ENCODE measurements around the gene DDX56. TPM values are rescaled to one million over a fixed set of nuclear protein-coding genes. Genes with fewer than 3 reads are reported as not detected.

The DDX56 gene
- total and polyA plus RNA-seq, 9 of the 15 experiments (the other 6 are each of a cell fraction or from before 2014, with no cell fraction given): 33.0 to 145 (median 102) TPM

DNA sequence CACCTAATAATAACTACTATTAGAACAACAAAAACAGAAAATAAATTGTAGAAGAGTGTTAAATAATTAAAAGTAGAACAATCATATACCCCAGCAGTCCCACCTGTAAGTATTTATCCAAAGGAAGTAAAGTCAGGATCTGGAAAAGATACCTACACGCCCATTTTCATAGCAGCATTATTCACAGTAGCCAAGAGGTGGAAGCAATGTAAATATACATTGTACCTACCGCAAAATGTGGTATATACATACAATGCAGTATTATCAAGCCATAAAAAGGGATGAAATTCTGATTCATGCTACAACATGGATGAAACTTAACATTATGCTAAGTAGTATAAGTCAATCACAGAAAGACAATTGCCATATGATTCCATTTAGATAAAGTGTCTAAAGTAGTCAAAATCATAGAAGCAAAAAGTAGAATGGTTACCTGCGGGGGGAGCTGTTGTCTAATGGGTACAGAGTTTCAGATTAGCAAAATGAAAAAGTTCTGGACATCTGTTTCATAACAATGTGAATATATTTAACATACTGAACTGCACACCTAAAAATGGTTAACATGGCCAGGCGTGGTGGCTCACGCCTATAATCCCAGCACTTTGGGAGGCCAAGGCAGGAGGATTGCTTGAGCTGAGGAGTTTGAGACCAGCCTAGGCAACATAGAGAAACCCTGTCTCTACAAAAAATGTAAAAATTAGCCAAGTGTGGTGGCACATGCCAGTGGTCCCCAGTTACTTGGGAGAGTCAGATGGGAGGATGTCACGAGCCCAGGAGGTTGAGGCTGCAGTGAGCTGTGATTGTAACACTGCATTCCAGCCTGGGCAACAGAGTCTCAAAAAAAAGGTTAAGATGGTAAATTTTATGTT, 14.4 kb upstream of the DDX56 start:
- FAIRE-seq (peak; percentile 37), ATAC-seq (peak; percentile 83), DNase-seq (ENCODE audit: extremely low read depth in 1 of 4, low spot score in 3 of 4) (peak in 1 of 4 experiments; percentile 71)
- POLR2A ChIA-PET: interaction anchor here (0.6 to 0.9 kb wide), 3 partner anchors 13 to 300 kb away, joined by 3 read pairs; partner anchors contain the start of gene H2AZ2
- no peak overlapping the region for H3K27ac ChIP-seq (ENCODE audit: extremely low read depth, low read depth, low read length)
- WGBS (ENCODE audit: insufficient coverage, low coverage, missing lambda C conversion rate): 7% methylated on average over 6 of the region's 6 CpGs
- H3K27me3 ChIP-seq (ENCODE audit: control insufficient read depth in 2 of 2, insufficient read depth in 2 of 2, low read length in 2 of 2): no peaks in the 10 kb centered on the region
- intact Hi-C loops (cut with micrococcal nuclease) (loop anchor here (1.0 to 5.0 kb wide), 6 partner anchors 49 to 548 kb away; no protein-coding TSS in a partner anchor), in situ Hi-C loops (cut with MboI) (no loop called here)
- H2AFZ ChIP-seq (ENCODE audit: low read depth, low read length): 0 out of 2 replicates have a peak overlapping the region, but pooled peaks have one; percentile 29
- no peak overlapping the region for H3K4me3 ChIP-seq
- no TSS peak for BruUV-seq (replicated peaks)
- no peak overlapping the region for H3K4me2 ChIP-seq (ENCODE audit: insufficient read depth, low read length)
- CTCF ChIA-PET (ENCODE audit: low intra/inter-chr PET ratio): interaction anchor here (0.8 to 2.4 kb wide), 4 partner anchors 260 to 548 kb away, joined by 3 to 17 read pairs (median 8); partner anchors contain the start of gene H2AZ2
- H3K36me3 ChIP-seq (ENCODE audit: control insufficient read depth, insufficient read depth, low read length): no peaks in the 10 kb centered on the region
- no peak overlapping the region for H3K9ac ChIP-seq (ENCODE audit: insufficient read depth in 1 of 2, low read depth in 2 of 2, low read length in 2 of 2)
- no peaks in the 10 kb centered on the region for H3K9me3 ChIP-seq (replicated peaks; ENCODE audit: control insufficient read depth, insufficient read depth, low read depth, low read length)
- peaks cover 1% of the 10 kb centered on the region in 2 experiments; a peak in 4 of 5 replicates for H3K4me1 ChIP-seq (replicated peaks in 1 of 2; ENCODE audit: control insufficient read depth in 2 of 2, insufficient read depth in 2 of 2, low read length in 2 of 2)
- no peaks in the 10 kb centered on the region for H3K9me1 ChIP-seq (ENCODE audit: control insufficient read depth, insufficient read depth, low read length)
- no peaks in the 10 kb centered on the region for H4K20me1 ChIP-seq (replicated peaks; ENCODE audit: control insufficient read depth, insufficient read depth, low read length)
- no peaks in the 10 kb centered on the region for H3K79me2 ChIP-seq (ENCODE audit: control insufficient read depth, insufficient read depth, low read length)
- TF ChIP-seq, protein P1, sequence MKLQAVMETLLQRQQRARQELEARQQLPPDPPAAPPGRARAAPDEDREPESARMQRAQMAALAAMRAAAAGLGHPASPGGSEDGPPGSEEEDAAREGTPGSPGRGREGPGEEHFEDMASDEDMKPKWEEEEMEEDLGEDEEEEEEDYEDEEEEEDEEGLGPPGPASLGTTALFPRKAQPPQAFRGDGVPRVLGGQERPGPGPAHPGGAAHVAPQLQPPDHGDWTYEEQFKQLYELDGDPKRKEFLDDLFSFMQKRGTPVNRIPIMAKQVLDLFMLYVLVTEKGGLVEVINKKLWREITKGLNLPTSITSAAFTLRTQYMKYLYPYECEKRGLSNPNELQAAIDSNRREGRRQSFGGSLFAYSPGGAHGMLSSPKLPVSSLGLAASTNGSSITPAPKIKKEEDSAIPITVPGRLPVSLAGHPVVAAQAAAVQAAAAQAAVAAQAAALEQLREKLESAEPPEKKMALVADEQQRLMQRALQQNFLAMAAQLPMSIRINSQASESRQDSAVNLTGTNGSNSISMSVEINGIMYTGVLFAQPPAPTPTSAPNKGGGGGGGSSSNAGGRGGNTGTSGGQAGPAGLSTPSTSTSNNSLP (IDR thresholded peaks at IDR 0.05; ENCODE audit: borderline replicate concordance, low read depth, low read length): 0 out of 2 replicates have a peak, but pooled peaks have one; percentile 47
- no peak for TF ChIP-seq ZNF561 (CRISPR knock-in tag; conservative IDR thresholded peaks at IDR 0.05)
- TF ChIP-seq, protein P2, sequence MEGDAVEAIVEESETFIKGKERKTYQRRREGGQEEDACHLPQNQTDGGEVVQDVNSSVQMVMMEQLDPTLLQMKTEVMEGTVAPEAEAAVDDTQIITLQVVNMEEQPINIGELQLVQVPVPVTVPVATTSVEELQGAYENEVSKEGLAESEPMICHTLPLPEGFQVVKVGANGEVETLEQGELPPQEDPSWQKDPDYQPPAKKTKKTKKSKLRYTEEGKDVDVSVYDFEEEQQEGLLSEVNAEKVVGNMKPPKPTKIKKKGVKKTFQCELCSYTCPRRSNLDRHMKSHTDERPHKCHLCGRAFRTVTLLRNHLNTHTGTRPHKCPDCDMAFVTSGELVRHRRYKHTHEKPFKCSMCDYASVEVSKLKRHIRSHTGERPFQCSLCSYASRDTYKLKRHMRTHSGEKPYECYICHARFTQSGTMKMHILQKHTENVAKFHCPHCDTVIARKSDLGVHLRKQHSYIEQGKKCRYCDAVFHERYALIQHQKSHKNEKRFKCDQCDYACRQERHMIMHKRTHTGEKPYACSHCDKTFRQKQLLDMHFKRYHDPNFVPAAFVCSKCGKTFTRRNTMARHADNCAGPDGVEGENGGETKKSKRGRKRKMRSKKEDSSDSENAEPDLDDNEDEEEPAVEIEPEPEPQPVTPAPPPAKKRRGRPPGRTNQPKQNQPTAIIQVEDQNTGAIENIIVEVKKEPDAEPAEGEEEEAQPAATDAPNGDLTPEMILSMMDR (IDR thresholded peaks at IDR 0.05 in 2 of 3, conservative IDR thresholded peaks at IDR 0.05 in 1 of 3; ENCODE audit: insufficient read depth in 2 of 3, low read depth in 1 of 3, low read length in 3 of 3): peak; percentile 44 to 82 (median 59); a peak in 5 of 6 replicates
- 0 out of 2 replicates have a peak, but pooled peaks have one; percentile 25 for TF ChIP-seq CEBPB (tag; IDR thresholded peaks at IDR 0.05)
- TF ChIP-seq, protein P3, sequence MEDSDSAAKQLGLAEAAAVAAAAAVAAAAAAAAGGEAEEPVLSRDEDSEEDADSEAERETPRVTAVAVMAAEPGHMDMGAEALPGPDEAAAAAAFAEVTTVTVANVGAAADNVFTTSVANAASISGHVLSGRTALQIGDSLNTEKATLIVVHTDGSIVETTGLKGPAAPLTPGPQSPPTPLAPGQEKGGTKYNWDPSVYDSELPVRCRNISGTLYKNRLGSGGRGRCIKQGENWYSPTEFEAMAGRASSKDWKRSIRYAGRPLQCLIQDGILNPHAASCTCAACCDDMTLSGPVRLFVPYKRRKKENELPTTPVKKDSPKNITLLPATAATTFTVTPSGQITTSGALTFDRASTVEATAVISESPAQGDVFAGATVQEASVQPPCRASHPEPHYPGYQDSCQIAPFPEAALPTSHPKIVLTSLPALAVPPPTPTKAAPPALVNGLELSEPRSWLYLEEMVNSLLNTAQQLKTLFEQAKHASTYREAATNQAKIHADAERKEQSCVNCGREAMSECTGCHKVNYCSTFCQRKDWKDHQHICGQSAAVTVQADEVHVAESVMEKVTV (CRISPR knock-in tag; IDR thresholded peaks at IDR 0.05): peak; percentile 78
